Fibroblast of gingiva (primary cell): Measurements from ENCODE around the gene CENPO.
A peak's percentile ranks its signal among the peaks of the same experiment; 100 is the strongest.
"Not testable (repeated sequence)": the region's sequence is repeated elsewhere in the genome, so short reads cannot be mapped to it uniquely, and the experiment has no call there.

Experiments
- DNase-seq: peaks from one replicate; pipeline ENCODE4 v3.0.0-alpha.2; 2011; ENCODE audit warnings: low read depth

CENPO gene

DNA sequence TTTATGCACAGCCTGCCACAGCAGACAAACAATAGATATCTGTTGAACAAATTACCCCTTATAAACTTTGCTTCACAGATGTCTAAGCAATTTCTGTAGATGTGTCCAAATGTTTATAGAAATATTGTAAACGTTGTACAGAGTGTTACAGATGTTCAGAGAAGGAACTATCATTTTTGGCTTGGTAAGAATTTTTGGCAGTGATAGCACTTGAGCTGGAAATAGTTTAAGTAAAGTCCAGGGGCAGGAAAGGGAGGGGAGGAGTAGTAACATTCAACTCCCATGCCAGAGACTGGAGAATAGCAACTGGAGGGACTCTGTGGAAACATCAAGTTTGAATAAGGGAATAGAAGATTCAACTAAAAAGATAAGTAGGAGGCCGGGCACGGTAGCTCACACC lies 4.4 kb upstream of the CENPO start:
- DNase-seq: no peak

DNA sequence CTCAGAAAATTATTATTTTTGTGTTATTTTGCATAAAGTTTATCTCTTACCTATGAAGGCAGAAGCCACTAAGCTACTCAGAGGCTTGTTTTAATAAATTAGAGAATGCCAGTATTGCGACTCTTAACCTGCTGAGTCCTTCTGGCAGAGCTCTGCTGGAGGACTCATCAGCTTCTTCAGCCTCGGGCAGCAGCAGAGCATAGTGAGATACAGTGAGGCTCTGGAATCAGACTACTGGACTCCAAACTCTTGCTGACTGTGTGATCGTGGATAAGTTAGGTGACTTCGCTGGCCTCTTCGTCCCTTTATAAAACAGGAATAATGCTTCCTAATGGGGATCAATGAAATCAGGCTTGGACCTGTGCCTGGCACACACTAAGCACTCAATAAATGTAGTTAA lies 1.8 kb upstream of the CENPO start:
- no peak for DNase-seq

DNA sequence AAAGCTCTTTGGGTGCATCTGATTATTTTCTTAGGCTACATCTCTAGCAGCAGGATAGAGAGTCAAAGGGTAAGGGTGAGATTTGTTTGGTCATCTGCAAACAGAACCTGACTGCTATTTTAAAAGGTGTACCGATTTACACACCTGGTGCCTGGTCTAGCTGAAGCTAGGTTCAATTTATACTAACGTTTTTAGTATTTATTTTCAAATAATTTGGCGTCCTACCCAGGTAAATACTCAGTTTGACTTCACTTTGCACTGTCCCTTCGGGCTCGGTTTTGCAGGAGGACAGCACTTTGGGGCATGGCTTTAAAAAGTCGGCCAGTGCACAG lies 717 bp upstream of the CENPO start:
- DNase-seq: no peak

DNA sequence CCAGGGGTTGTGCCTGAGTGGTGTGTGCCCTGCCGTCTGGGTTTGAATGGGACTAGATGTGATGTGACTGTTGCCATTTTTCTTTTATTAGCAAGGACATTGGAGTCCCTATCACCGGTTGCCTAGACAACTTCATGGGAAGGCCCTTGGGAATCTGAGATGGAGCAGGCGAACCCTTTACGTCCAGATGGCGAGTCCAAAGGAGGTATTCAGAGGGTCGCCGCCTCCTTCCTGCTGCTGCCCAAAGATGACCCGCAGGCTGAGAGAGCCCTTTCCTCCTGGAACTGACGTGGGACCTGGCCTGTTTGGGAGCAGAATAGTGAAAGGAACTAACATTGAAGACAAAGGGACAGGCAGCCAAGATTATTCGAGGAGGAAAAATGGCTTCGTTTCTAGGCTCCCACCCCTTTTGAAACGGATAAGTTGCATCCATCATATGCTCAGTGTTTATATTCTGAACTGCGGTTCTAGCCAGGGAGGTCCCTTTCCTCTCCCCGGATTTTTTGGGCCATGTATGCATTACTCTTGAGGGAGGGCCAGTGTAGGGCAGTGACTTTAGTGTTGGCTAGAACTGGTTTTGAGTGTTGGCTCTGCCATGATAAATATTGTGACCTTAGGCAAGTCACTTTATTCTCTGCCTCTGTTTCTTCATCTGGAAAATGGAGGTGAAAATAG lies 673 bp downstream of the CENPO start:
- peak; percentile 40 for DNase-seq

- DNase-seq: no peak
Observed at GRCh38 chr2:24797644-24798043, 4.4 kb downstream of the CENPO start.

GRCh38 chr2:24800487-24800886 lies 7.3 kb downstream of the CENPO start:
- DNase-seq: not testable (repeated sequence)

DNA sequence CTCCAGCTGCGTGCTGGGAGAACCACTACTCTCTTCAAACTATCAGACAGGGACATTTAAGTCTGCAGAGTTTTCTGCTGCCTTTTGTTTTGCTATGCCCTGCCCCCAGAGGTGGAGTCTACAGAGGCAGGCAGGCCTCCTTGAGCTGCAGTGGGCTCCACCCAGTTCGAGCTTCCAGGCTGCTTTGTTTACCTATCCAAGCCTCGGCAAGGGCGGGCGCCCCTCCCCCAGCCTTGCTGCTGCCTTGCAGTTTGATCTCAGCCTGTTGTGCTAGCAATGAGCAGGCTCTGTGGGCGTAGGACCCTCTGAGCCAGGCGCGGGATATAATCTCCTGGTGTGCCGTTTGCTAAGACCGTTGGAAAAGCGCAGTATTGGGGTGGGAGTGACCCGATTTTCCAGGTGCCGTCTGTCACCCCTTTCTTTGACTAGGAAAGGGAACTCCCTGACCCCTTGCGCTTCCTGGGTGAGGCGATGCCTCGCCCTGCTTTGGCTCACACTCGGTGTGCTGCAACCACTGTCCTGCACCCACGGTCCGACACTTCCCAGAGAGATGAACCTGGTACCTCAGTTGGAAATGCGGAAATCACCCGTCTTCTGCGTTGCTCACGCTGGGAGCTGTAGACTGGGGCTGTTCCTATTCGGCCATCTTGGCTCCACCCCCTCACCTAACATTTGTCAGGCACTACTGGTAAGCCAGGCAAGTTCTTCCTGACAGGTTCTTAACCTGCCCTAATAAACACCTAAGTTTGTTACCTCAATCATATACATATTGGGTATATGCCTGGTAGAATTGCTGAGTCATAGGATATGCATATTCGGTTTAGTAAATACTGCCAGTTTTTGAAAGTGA lies 12.8 kb downstream of the CENPO start:
- not testable (repeated sequence) for DNase-seq

DNA sequence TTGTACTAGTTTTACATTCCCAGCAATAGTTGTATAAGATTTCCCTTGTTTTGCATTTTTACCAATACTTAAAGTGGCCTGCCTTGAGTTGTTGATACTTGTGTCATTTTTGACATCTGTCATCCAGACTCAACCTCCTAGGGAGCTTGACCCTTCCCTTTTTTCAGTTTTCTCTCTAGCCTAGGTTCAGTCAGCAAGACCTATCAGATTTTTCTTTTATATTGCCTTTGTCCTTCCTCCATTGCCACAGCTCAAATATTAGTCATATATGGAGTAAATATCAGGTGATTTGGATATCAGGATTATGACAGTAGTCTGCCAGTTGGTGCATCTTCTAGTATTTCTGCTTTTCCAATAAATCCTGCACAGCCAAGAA lies 13.4 kb downstream of the CENPO start:
- DNase-seq: no peak

GRCh38 chr2:24809316-24810007 lies 16.2 kb downstream of the CENPO start:
- DNase-seq: no peak

GRCh38 chr2:24813691-24814137 lies 20.5 kb downstream of the CENPO start:
- no peak for DNase-seq

DNA sequence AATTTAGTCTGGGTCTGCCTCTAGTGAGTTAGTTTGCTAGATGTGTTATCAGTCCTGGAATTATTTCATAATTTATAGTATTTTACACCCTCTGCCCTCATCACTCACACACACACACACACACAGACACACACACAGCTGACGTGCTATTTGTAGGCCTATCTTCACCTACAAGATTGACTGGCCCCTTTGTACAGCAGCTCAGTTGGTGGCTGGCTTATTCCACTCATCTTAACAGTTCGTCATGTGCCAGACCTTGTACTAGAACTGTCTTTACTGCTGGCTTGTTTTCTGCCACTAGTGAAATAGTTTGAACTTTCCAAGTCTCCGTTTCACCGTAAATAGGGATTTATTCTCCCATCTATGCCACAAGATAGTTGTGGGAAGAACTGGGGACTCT lies 21.3 kb downstream of the CENPO start:
- DNase-seq: no peak

GRCh38 chr2:24815171-24815570 lies 21.9 kb downstream of the CENPO start:
- DNase-seq: peak; percentile 22

- no peak for DNase-seq
Observed at GRCh38 chr2:24816404-24816803, 23.2 kb downstream of the CENPO start.

DNA sequence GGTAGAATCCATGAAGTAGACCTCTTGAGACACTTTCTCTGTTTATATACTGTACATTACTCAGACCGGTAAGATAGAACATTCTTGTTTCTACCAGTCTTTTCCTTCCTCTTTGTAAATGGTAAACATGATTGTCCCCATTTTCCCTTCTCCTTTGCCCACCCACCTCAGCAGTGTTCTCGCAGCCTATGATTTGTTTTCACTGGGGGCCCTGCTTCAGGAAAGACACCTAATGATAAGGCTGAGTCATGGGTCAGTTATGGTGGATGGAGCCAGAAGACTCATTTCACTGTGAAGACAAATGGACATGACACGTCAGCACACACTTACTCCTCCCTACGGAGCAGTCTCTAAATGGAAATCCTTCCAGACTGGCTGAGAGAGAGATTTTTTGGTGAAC lies 23.7 kb downstream of the CENPO start:
- DNase-seq: peak; percentile 41

DNA sequence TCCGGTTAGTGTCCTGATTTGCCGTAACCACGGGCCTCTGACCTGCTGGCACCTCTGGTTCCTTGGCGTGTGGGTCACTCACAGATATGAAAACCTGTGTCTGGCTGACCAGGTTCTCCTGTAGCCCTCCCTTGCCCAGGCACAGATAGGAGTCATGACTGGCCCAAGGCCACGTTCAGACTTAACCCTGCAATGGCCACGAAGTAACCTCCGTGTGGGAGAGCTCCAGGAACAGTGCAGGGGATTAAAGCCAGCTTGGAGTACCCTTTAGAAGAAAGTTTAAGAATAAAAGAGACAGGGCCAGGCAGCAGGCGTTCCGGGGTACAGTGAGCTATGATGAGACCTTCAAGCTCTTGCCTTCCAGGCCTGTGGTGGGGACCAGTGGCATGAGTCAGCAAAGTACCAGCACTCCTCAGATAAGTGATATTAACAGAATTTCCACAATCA lies 25.5 kb downstream of the CENPO start:
- no peak for DNase-seq

GRCh38 chr2:24819442-24820174 lies 26.4 kb downstream of the CENPO start:
- DNase-seq: no peak

DNA sequence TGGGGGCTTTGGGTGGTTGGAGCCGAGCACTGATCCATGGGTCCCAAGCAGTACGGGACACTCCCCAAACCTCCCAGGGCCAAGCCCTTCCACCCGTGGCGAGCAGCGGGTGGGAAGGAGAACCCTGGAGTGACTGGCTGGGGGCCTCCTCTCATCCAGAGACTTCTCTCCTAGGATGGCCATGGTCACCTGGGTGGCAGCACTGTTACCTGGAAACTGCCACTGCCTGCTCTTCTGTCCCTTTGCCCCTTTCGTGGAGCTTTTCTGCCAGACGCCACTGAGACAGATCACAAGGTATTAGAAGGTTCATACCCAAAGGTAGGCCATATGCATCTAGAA lies 26.9 kb downstream of the CENPO start:
- no peak for DNase-seq

GRCh38 chr2:24820598-24821432 lies 27.6 kb downstream of the CENPO start:
- no peak for DNase-seq

DNA sequence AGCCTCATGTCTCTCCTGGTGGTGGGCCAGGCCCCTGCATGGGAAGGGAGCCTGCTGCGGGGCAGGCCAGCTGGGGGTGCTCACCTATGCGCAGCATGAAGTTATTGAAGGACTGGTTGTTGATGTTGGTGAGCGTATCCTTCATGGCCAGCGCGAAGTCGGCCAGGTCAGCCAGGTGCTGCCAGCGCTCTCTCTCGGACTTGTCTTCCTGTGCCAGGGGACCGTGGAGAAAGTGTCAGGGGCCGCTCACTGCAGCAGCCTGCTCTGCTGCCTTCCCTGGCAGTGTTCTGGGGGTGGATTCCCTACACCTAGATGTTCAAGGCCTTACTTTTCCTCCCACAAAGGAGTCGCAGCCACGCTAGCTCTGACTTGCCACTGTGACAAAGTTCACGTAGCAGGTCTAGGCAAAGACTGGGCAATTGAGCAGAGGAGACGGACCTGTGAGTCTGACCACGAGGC lies 28.2 kb downstream of the CENPO start:
- no peak for DNase-seq

- DNase-seq: no peak
Observed at GRCh38 chr2:24822049-24822706, 29.0 kb downstream of the CENPO start.

- DNase-seq: no peak
Observed at GRCh38 chr2:24824071-24824588, 30.9 kb downstream of the CENPO start.
